HepG2 (cell line): Measurements from ENCODE around the gene NTM. TPM values are rescaled to one million over a fixed set of nuclear protein-coding genes. Genes with fewer than 3 reads are reported as not detected.

ENCODE experiments used
- ATAC-seq: fragments of 200-7000 bp; cut with Tn5 transposase; 3 replicates; pipeline ENCODE4 v1.9.1; 2020; ENCODE audit warnings: mild to moderate bottlenecking, moderate library complexity
- BruUV-seq: library from RNA; stranded (reverse); fragments of 400-500 nt; replicated peaks from 2 replicates; lab custom pipeline; 2021; lab: Mats Ljungman, UMichigan
- CTCF ChIA-PET: fragments of 300-600 bp; formaldehyde crosslinking; extraction: SDS; loops from one replicate; lab custom pipeline; 2021; ENCODE audit warnings: low total read pairs, inconsistent platforms, low intra/inter-chr PET ratio; lab: Yijun Ruan, JAX
- POLR2A ChIA-PET: fragments of 350-600 bp; sonication (Branson Sonifier 250); formaldehyde crosslinking; loops from one replicate; lab custom pipeline; 2020; ENCODE audit warnings: antibody characterized with exemption, inconsistent platforms; lab: Yijun Ruan, JAX
- DNase-seq: peaks from one replicate; pipeline ENCODE4 v3.0.0-alpha.2; 2015; ENCODE audit warnings: low spot score
- FAIRE-seq: peaks from 3 replicates; lab custom pipeline; 2011; peaks lifted over from hg19 to GRCh38; lab: Jason Lieb, UNC
- H2AFZ ChIP-seq: one replicate; pipeline ENCODE4 v1.6.1; 2011; ENCODE audit warnings: low read length, inconsistent platforms
- H3K27ac ChIP-seq: fragments of 300-600 bp; 3 replicates; pipeline ENCODE4 v1.8.0; 2011; ENCODE audit warnings: mixed run types, mild to moderate bottlenecking, mixed read lengths, low read length, inconsistent platforms; ENCODE audit not compliant: insufficient read depth; ENCODE audit errors: extremely low read length
- H3K27me3 ChIP-seq, 2 experiments: fragments of 200-600 bp in 1 of 2; 2 replicates in 1 of 2; 3 replicates in 1 of 2; pipeline versions ENCODE4 v1.6.0 to v1.8.0; 2011; ENCODE audit warnings: low read length in 2 of 2, mild to moderate bottlenecking in 2 of 2, moderate library complexity in 2 of 2, inconsistent platforms in 1 of 2; ENCODE audit not compliant: insufficient read depth in 2 of 2, control insufficient read depth in 1 of 2
- H3K36me3 ChIP-seq, 2 experiments: fragments of 200-600 bp in 1 of 2; replicated peaks in 1 of 2; 2 replicates in 1 of 2; 3 replicates in 1 of 2; pipeline versions ENCODE4 v1.5.1 to v1.8.0; 2011; ENCODE audit warnings: low read length in 2 of 2, inconsistent platforms in 1 of 2; ENCODE audit not compliant: insufficient read depth in 2 of 2, control insufficient read depth in 1 of 2
- H3K4me1 ChIP-seq: 2 replicates; pipeline ENCODE4 v1.5.1; 2012; ENCODE audit warnings: low read length, inconsistent platforms; ENCODE audit not compliant: insufficient read depth
- H3K4me2 ChIP-seq: 2 replicates; pipeline ENCODE4 v1.6.0; 2011; ENCODE audit warnings: low read depth, low read length, inconsistent platforms
- H3K4me3 ChIP-seq, 3 experiments: fragments of 200-600 bp in 1 of 3; sonication (generic), shearing (Covaris generic) in 1 of 3; replicated peaks in 1 of 3; 2 replicates each; pipeline ENCODE4 v1.5.1; 2011 to 2016; ENCODE audit warnings: low read length in 3 of 3, inconsistent platforms in 2 of 3, low read depth in 2 of 3, mild to moderate bottlenecking in 2 of 3, control low read depth in 1 of 3, mixed read lengths in 1 of 3; ENCODE audit not compliant: insufficient read depth in 1 of 3
- H3K79me2 ChIP-seq: one replicate; pipeline ENCODE4 v1.6.1; 2011; ENCODE audit warnings: low read length, inconsistent platforms; ENCODE audit not compliant: insufficient read depth
- H3K9ac ChIP-seq: 2 replicates; pipeline ENCODE4 v1.6.0; 2011; ENCODE audit warnings: mild to moderate bottlenecking, low read depth, low read length, inconsistent platforms; ENCODE audit not compliant: insufficient read depth
- H3K9me3 ChIP-seq: 2 replicates; pipeline ENCODE4 v1.5.1; 2012; ENCODE audit warnings: mild to moderate bottlenecking, low read length
- H4K20me1 ChIP-seq: 2 replicates; pipeline ENCODE4 v1.6.0; 2011; ENCODE audit warnings: inconsistent platforms, mild to moderate bottlenecking, low read length, moderate library complexity; ENCODE audit not compliant: insufficient read depth
- CREB1 ChIP-seq, 2 experiments: fragments of 450-650 bp in 1 of 2; IDR thresholded peaks; 2 replicates each; pipeline ENCODE4 v1.6.1; 2016 to 2017; ENCODE audit warnings: control low read depth in 1 of 2, mild to moderate bottlenecking in 1 of 2, missing compliant biosample characterization in 1 of 2, missing genetic modification characterization in 1 of 2
- HNRNPUL1 ChIP-seq: fragments of 200-400 bp; formaldehyde crosslinking; IDR thresholded peaks from 2 replicates; pipeline ENCODE4 v1.6.1; 2017; ENCODE audit warnings: low read depth, mild to moderate bottlenecking, low read length, moderate library complexity
- NCOA2 ChIP-seq: sonication (generic); formaldehyde crosslinking; IDR thresholded peaks from 2 replicates; pipeline ENCODE4 v1.8.0; 2022; ENCODE audit warnings: inconsistent platforms
- SMC3 ChIP-seq: IDR thresholded peaks from 2 replicates; pipeline ENCODE4 v1.6.1; 2011; ENCODE audit warnings: low read length, improper control_type of control experiment
- SOX6 ChIP-seq, 2 experiments: fragments of 450-650 bp in 1 of 2; sonication (generic) in 1 of 2; formaldehyde crosslinking in 1 of 2; IDR thresholded peaks; 2 replicates each; pipeline versions ENCODE4 v1.4.0 to v1.6.1; 2017 to 2020; ENCODE audit warnings: antibody characterized with exemption in 1 of 2, mild to moderate bottlenecking in 1 of 2, missing genetic modification reagents in 1 of 2
- SPEN ChIP-seq: sonication (generic); formaldehyde crosslinking; IDR thresholded peaks from 2 replicates; pipeline ENCODE4 v1.5.1; 2020; ENCODE audit warnings: low read depth, mild to moderate bottlenecking, missing genetic modification reagents
- YEATS4 ChIP-seq: sonication (generic); formaldehyde crosslinking; IDR thresholded peaks from 2 replicates; pipeline ENCODE4 v1.4.0; 2020; ENCODE audit warnings: missing genetic modification reagents, borderline replicate concordance
- ZNF234 ChIP-seq: sonication (generic); formaldehyde crosslinking; conservative IDR thresholded peaks from 2 replicates; pipeline ENCODE4 v1.5.1; 2020; ENCODE audit warnings: mild to moderate bottlenecking, missing genetic modification reagents
- ZNF260 ChIP-seq: sonication (generic); formaldehyde crosslinking; IDR thresholded peaks from 2 replicates; pipeline ENCODE4 v1.4.0; 2020; ENCODE audit warnings: missing genetic modification reagents, low read depth, mild to moderate bottlenecking, borderline replicate concordance
- WGBS: methylation state at CpG from one replicate; pipeline ENCODE4 v1.1.6; 2017; ENCODE audit warnings: low lambda C conversion rate; 5-methylcytosine and 5-hydroxymethylcytosine counted together
- in situ Hi-C: cut with HindIII; loops from 2 replicates; pipeline ENCODE4 v1.10.0; 2017; ENCODE audit warnings: low pct_unique_long_range_greater_than_20kb; ENCODE audit not compliant: extremely low pct_ligation_motif_present
- intact Hi-C: fragments of 100-400 bp; cut with micrococcal nuclease; formaldehyde crosslinking; loops from one replicate; pipeline ENCODE4 v1.10.0; 2022; ENCODE audit not compliant: unreplicated experiment
- polyA plus RNA-seq, 8 experiments: library from polyadenylated mRNA; depleted of rRNA in 3 of 8; stranded (reverse) in 7 of 8; unstranded in 1 of 8; fragments of >200 nt; fragmentation: Illumina TruSeq in 4 of 8; extraction: Trizol in 4 of 8; gene quantifications; 2 replicates each; pipeline versions ENCODE4 v1.2.1 to v1.2.3, GENCODE V29; 2011 to 2016; ENCODE audit warnings: low read depth in 4 of 8, missing spikeins in 1 of 8, mixed read lengths in 1 of 8; ENCODE audit not compliant: insufficient read depth in 1 of 8
- total RNA-seq, 5 experiments: library from RNA; depleted of rRNA; stranded (reverse); fragments of >200 nt; fragmentation: Illumina TruSeq; extraction: Trizol; gene quantifications; 2 replicates each; pipeline ENCODE4 v1.2.3, GENCODE V29; 2016; ENCODE audit warnings: low read depth in 1 of 5
- TF ChIP-seq, protein P1 (sequence below): sonication (generic); formaldehyde crosslinking; IDR thresholded peaks from 2 replicates; pipeline ENCODE4 v1.4.0; 2020; ENCODE audit warnings: missing genetic modification reagents, borderline replicate concordance
- TF ChIP-seq, protein P2 (sequence below): sonication (generic); formaldehyde crosslinking; IDR thresholded peaks from 2 replicates; pipeline ENCODE4 v1.8.1; 2023; ENCODE audit warnings: missing genetic modification reagents, mild to moderate bottlenecking, borderline replicate concordance
- TF ChIP-seq, protein P3 (sequence below): sonication (generic); formaldehyde crosslinking; IDR thresholded peaks from 2 replicates; pipeline ENCODE4 v1.5.0; 2020; ENCODE audit warnings: missing genetic modification reagents
- TF ChIP-seq, protein P4 (sequence below): IDR thresholded peaks from 2 replicates; pipeline ENCODE4 v1.6.1; 2018; ENCODE audit warnings: missing genetic modification reagents, mild to moderate bottlenecking, missing compliant biosample characterization

Gene NTM
- total and polyA plus RNA-seq, 2 of the 13 experiments (the other 11 are each of a cell fraction or from before 2014, with no cell fraction given) = not detected

DNA sequence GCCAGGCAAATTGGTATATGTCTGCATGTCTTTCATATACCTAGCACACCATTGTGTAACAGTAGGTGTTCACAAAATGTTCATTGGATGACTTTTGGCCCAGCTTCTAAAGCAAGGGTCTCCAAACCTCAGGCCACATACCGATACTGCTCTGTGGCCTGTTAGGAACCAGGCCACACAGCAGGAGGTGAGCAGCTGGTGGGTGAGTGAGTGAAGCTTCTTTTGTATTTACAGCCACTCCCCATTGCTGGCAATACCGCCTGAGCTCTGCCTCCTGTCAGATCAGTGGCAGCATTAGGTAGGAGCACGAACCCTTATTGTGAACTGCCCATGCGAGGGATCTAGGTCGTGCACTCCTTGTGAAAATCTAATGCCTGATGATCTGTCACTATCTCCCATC is 836.6 kb downstream of the NTM start:
- in situ Hi-C loops = no loop called here
- H2AFZ ChIP-seq = no peak overlapping the region
- ATAC-seq (no peak), FAIRE-seq (no peak)
- H3K36me3 ChIP-seq = no peaks in the 10 kb centered on the region
- H3K27ac ChIP-seq = no peak overlapping the region
- TF ChIP-seq ZNF260 (CRISPR knock-in tag) (no peak), CREB1 (IDR thresholded peaks at IDR 0.05) (no peak), CREB1 (CRISPR knock-in tag; IDR thresholded peaks at IDR 0.05) (no peak), SOX6 (IDR thresholded peaks at IDR 0.05) (no peak), SOX6 (CRISPR knock-in tag; IDR thresholded peaks at IDR 0.05) (no peak), NCOA2 (CRISPR knock-in tag) (no peak), SPEN (CRISPR knock-in tag) (no peak), SMC3 (no peak), YEATS4 (CRISPR knock-in tag) (no peak), HNRNPUL1 (no peak), ZNF234 (CRISPR knock-in tag) (no peak)
- TF ChIP-seq, protein P1, sequence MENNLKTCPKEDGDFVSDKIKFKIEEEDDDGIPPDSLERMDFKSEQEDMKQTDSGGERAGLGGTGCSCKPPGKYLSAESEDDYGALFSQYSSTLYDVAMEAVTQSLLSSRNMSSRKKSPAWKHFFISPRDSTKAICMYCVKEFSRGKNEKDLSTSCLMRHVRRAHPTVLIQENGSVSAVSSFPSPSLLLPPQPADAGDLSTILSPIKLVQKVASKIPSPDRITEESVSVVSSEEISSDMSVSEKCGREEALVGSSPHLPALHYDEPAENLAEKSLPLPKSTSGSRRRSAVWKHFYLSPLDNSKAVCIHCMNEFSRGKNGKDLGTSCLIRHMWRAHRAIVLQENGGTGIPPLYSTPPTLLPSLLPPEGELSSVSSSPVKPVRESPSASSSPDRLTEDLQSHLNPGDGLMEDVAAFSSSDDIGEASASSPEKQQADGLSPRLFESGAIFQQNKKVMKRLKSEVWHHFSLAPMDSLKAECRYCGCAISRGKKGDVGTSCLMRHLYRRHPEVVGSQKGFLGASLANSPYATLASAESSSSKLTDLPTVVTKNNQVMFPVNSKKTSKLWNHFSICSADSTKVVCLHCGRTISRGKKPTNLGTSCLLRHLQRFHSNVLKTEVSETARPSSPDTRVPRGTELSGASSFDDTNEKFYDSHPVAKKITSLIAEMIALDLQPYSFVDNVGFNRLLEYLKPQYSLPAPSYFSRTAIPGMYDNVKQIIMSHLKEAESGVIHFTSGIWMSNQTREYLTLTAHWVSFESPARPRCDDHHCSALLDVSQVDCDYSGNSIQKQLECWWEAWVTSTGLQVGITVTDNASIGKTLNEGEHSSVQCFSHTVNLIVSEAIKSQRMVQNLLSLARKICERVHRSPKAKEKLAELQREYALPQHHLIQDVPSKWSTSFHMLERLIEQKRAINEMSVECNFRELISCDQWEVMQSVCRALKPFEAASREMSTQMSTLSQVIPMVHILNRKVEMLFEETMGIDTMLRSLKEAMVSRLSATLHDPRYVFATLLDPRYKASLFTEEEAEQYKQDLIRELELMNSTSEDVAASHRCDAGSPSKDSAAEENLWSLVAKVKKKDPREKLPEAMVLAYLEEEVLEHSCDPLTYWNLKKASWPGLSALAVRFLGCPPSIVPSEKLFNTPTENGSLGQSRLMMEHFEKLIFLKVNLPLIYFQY (CRISPR knock-in tag) = no peak
- TF ChIP-seq, protein P2, sequence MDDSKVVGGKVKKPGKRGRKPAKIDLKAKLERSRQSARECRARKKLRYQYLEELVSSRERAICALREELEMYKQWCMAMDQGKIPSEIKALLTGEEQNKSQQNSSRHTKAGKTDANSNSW (CRISPR knock-in tag) = no peak
- TF ChIP-seq, protein P3, sequence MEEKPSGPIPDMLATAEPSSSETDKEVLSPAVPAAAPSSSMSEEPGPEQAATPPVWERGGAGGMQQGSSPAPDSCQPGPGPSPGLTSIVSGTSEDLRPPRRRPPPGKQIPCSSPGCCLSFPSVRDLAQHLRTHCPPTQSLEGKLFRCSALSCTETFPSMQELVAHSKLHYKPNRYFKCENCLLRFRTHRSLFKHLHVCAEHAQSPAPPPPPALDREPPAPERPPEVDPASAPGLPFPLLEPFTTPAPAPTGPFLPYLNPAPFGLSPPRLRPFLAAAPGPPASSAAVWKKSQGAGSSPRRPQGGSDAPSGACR (CRISPR knock-in tag) = no peak
- TF ChIP-seq, protein P4, sequence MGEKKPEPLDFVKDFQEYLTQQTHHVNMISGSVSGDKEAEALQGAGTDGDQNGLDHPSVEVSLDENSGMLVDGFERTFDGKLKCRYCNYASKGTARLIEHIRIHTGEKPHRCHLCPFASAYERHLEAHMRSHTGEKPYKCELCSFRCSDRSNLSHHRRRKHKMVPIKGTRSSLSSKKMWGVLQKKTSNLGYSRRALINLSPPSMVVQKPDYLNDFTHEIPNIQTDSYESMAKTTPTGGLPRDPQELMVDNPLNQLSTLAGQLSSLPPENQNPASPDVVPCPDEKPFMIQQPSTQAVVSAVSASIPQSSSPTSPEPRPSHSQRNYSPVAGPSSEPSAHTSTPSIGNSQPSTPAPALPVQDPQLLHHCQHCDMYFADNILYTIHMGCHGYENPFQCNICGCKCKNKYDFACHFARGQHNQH = no peak
- TF ChIP-seq, all 625 proteins: peak for 0
- no peak overlapping the region for H3K4me3 ChIP-seq
- POLR2A ChIA-PET = no interaction called here
- no peaks in the 10 kb centered on the region for H3K79me2 ChIP-seq
- H3K4me2 ChIP-seq = no peak overlapping the region
- WGBS = 11% methylated on average over 5 of the region's 5 CpGs
- H3K4me1 ChIP-seq = no peaks in the 10 kb centered on the region
- BruUV-seq = no TSS peak
- H3K9ac ChIP-seq = no peak overlapping the region
- H3K9me3 ChIP-seq = peaks cover 50% of the 10 kb centered on the region
- CTCF ChIA-PET = no interaction called here
- H3K27me3 ChIP-seq = no peaks in the 10 kb centered on the region
- no peaks in the 10 kb centered on the region for H4K20me1 ChIP-seq
- intact Hi-C loops = no loop called here
- no peak for DNase-seq
